Measurements from ENCODE around the gene OTX2. TPM values are rescaled to one million over a fixed set of nuclear protein-coding genes. Genes with fewer than 3 reads are reported as not detected.

The OTX2 gene
- total RNA-seq, 1 donor from 2014 or later = not detected

DNA sequence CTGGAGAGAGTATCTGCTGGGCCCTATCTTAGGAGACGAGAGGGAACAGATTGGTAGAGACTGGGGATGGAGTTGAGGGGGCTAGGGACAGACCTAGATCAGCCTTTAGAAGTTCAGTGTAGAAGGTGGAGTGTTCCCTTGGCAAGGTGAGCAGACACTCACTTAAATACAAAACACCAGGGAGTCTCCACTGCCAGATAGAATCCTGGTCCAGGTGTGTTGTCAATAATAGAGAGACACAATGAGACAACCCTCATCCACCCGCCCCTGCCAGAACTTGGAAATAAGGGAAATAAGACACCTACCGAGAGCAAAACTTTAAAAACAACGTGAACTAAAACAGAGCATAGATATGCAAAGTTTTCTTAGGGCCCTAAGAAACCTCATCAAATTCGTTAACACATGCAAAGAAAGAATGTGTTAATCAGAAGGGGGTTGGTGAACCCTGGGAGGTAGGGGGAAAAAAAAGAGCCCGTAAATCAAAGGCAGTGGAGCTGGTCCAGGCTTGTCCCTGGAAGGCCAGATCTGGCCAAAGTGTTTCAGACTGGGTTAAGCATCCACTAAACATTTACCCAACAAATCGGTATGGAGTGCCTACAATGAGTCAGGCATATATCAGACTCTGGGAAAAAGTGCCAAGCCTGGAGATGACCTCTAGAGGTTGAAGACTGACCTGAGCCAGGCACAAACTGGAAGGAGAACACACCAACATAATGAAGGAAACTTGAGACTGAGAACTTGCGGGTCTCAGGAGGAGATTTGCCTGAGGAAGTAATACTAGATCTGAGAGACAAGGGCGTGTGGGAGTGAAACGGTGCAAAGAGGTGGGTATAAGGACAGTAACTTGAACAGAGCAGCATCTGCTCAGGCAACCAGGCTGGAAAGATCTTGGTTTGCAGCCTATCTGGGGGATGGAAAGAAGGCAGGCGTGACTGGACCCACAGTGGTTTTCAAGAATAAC, 37.0 kb upstream of the OTX2 start:
- intact Hi-C loops (cut with DNase I) = no loop called here
- TF ChIP-seq, protein P1, sequence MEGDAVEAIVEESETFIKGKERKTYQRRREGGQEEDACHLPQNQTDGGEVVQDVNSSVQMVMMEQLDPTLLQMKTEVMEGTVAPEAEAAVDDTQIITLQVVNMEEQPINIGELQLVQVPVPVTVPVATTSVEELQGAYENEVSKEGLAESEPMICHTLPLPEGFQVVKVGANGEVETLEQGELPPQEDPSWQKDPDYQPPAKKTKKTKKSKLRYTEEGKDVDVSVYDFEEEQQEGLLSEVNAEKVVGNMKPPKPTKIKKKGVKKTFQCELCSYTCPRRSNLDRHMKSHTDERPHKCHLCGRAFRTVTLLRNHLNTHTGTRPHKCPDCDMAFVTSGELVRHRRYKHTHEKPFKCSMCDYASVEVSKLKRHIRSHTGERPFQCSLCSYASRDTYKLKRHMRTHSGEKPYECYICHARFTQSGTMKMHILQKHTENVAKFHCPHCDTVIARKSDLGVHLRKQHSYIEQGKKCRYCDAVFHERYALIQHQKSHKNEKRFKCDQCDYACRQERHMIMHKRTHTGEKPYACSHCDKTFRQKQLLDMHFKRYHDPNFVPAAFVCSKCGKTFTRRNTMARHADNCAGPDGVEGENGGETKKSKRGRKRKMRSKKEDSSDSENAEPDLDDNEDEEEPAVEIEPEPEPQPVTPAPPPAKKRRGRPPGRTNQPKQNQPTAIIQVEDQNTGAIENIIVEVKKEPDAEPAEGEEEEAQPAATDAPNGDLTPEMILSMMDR (IDR thresholded peaks at IDR 0.05) = no peak
- Histone ChIP-seq H3K27ac (no peak overlapping the region), H3K36me3 (no peaks in the 10 kb centered on the region), H3K27me3 (peaks cover 12% of the 10 kb centered on the region), H3K9me3 (no peaks in the 10 kb centered on the region), H3K4me3 (no peak overlapping the region), H3K4me1 (no peaks in the 10 kb centered on the region)
- no peak for ATAC-seq
- no peak for DNase-seq

DNA sequence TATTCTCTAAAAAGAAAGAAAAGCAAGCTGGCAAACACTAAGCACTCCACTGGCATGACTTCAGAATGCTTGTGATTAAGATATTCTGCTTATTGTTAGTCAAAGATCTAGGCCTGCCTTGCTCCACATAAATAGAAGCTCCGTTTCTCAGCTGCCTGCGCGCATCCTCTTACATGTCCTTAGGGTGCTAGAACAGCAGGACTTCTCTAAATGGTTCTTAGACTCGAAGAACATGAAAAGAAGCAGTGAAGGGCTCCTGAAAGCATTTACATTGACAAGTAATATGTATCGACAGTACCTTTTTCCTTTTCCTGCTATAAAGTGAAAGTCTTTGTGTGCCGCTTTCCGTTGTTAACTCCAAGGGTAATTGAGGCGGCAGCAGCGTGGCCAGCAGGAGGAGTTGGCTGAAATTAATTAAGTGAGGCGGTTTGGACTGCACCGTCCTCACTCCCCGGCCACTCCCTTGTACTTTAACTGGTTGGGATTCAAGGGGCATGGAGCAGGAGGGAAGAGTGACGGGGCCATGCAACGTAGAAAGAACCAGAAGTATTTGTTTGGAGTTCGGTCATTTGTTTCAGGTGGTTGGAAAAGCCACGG, 34.2 kb upstream of the OTX2 start:
- no peaks in the 10 kb centered on the region for H3K36me3 ChIP-seq
- no peaks in the 10 kb centered on the region for H3K4me1 ChIP-seq
- H3K27ac ChIP-seq = no peak overlapping the region
- H3K27me3 ChIP-seq = peaks cover 12% of the 10 kb centered on the region
- no peak overlapping the region for H3K4me3 ChIP-seq
- intact Hi-C loops (cut with DNase I) = no loop called here
- TF ChIP-seq, protein P1 (IDR thresholded peaks at IDR 0.05) = no peak
- no peak for ATAC-seq
- no peaks in the 10 kb centered on the region for H3K9me3 ChIP-seq
- DNase-seq = no peak

DNA sequence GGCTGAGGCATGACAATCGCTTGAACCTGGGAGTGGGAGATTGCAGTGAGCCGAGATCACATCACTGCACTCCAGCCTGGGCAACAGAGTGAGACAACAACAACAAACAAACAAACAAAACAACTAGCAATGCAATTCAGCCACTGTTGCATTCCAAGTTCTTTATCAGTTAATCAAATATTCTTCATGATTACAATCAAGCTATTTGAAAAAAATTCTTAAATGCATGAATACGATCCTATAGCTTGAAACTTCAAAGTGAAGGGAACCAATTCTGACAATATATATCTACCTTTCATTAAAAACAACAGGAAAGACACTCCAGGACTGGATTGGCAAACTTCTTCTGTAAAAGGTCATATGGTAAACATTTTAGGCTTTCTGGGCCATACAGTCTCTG, 31.3 kb upstream of the OTX2 start:
- H3K4me3 ChIP-seq = no peak overlapping the region

DNA sequence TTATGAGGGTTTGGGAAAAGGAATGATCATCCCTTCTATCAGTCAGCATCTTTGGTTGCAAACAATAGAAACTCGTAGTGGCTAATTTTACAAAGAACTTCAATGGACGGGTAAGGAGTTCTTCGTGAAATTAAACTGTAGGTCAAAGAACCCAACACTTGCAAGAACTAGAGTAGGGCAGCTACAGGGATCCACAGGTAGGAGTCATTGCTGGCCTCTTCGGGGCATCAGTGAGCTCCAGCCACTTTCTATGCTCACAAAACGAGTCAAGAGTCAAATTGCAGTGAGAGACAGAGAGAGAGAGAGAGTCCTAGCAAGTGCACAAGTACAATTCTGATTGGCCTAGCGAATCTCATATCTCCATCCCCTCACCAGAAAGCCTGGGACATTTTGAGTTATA, 29.9 kb upstream of the OTX2 start:
- DNase-seq (no peak), ATAC-seq (no peak)
- peaks cover 7% of the 10 kb centered on the region for H3K27me3 ChIP-seq
- H3K27ac ChIP-seq = no peak overlapping the region
- H3K4me3 ChIP-seq = no peak overlapping the region
- no peaks in the 10 kb centered on the region for H3K4me1 ChIP-seq
- no peaks in the 10 kb centered on the region for H3K36me3 ChIP-seq
- intact Hi-C loops (cut with DNase I) = no loop called here
- TF ChIP-seq, protein P1 (IDR thresholded peaks at IDR 0.05) = no peak
- H3K9me3 ChIP-seq = no peaks in the 10 kb centered on the region

More for the DNA sequence above, 31.3 kb upstream of the OTX2 start:
- H3K36me3 ChIP-seq = no peaks in the 10 kb centered on the region
- DNase-seq = no peak
- TF ChIP-seq, protein P1 (IDR thresholded peaks at IDR 0.05) = no peak
- H3K9me3 ChIP-seq = no peaks in the 10 kb centered on the region
- no peaks in the 10 kb centered on the region for H3K4me1 ChIP-seq
- ATAC-seq = no peak
- H3K27ac ChIP-seq = no peak overlapping the region
- intact Hi-C loops (cut with DNase I) = no loop called here
- peaks cover 7% of the 10 kb centered on the region for H3K27me3 ChIP-seq

DNA sequence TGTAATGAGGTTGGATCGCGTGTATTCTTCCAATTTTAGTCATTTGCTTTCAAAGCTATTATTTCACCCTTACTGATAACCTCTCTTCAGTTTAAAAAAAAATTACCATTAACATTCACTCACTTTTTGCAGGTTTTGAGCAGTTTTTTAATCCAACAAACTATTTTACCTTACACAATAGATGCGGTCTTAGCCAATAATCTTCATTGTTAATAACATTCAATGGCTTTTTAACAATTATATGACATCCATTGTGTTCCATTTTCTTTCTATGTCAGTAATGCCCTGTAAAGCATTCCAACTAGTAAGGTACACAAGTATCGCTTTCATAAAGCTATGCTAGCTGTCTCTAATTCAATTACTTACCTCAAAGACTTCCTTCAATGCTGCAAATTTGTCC, 18.9 kb upstream of the OTX2 start:
- Histone ChIP-seq H3K4me3 (no peak overlapping the region), H3K27ac (no peak overlapping the region), H3K9me3 (no peaks in the 10 kb centered on the region), H3K36me3 (no peaks in the 10 kb centered on the region), H3K27me3 (no peaks in the 10 kb centered on the region), H3K4me1 (no peaks in the 10 kb centered on the region)
- DNase-seq = no peak
- TF ChIP-seq, protein P1 (IDR thresholded peaks at IDR 0.05) = no peak
- intact Hi-C loops (cut with DNase I) = no loop called here
- ATAC-seq = no peak
